Measurements from ENCODE around the gene SIX3.
A peak's percentile ranks its signal among the peaks of the same experiment; 100 is the strongest.

SIX3 gene

GRCh38 chr2:44941551-44942234 is at the start of gene SIX3:
Gene SIX3 (plus strand): TSS chr2:44941702. CDS start chr2:44942105, 403 bp downstream.
- no peak for DNase-seq

- DNase-seq, result no peak
These were observed 47.4 kb upstream of the SIX3 start for GRCh38 chr2:44894058-44894457.

GRCh38 chr2:44895061-44895460 is 46.4 kb upstream of the SIX3 start:
- DNase-seq, result no peak

- no peak for DNase-seq
These were observed 44.1 kb upstream of the SIX3 start for GRCh38 chr2:44897406-44897805.

- DNase-seq, result no peak
These were observed 39.0 kb upstream of the SIX3 start for GRCh38 chr2:44902217-44903137.

GRCh38 chr2:44904578-44904977 is 36.9 kb upstream of the SIX3 start:
- no peak for DNase-seq

- DNase-seq, result no peak
These were observed 34.5 kb upstream of the SIX3 start for GRCh38 chr2:44906972-44907371.

- DNase-seq, result no peak
These were observed 31.7 kb upstream of the SIX3 start for GRCh38 chr2:44909831-44910230.

- DNase-seq, result peak; percentile 57
These were observed 28.8 kb upstream of the SIX3 start for GRCh38 chr2:44912660-44913059.

- DNase-seq, result no peak
These were observed 25.2 kb upstream of the SIX3 start for GRCh38 chr2:44916291-44916690.

- DNase-seq, result no peak
These were observed 23.3 kb upstream of the SIX3 start for GRCh38 chr2:44918095-44918775.

GRCh38 chr2:44920751-44921150 is 20.8 kb upstream of the SIX3 start:
- DNase-seq, result no peak

GRCh38 chr2:44922776-44923175 is 18.7 kb upstream of the SIX3 start:
- no peak for DNase-seq

GRCh38 chr2:44925561-44926136 is 15.9 kb upstream of the SIX3 start:
- DNase-seq, result no peak

- DNase-seq, result no peak
These were observed 14.5 kb upstream of the SIX3 start for GRCh38 chr2:44926957-44927356.

- DNase-seq, result no peak
These were observed 13.5 kb upstream of the SIX3 start for GRCh38 chr2:44927985-44928482.

GRCh38 chr2:44928483-44929158 is 12.9 kb upstream of the SIX3 start:
- DNase-seq, result no peak

- no peak for DNase-seq
These were observed 12.3 kb upstream of the SIX3 start for GRCh38 chr2:44929159-44929734.

GRCh38 chr2:44929735-44930273 is 11.7 kb upstream of the SIX3 start:
- DNase-seq, result no peak

- no peak for DNase-seq
These were observed 11.0 kb upstream of the SIX3 start for GRCh38 chr2:44930274-44931197.
